Measurements from ENCODE around the gene SPTBN5.
A peak's percentile ranks its signal among the peaks of the same experiment; 100 is the strongest.

The SPTBN5 gene

DNA sequence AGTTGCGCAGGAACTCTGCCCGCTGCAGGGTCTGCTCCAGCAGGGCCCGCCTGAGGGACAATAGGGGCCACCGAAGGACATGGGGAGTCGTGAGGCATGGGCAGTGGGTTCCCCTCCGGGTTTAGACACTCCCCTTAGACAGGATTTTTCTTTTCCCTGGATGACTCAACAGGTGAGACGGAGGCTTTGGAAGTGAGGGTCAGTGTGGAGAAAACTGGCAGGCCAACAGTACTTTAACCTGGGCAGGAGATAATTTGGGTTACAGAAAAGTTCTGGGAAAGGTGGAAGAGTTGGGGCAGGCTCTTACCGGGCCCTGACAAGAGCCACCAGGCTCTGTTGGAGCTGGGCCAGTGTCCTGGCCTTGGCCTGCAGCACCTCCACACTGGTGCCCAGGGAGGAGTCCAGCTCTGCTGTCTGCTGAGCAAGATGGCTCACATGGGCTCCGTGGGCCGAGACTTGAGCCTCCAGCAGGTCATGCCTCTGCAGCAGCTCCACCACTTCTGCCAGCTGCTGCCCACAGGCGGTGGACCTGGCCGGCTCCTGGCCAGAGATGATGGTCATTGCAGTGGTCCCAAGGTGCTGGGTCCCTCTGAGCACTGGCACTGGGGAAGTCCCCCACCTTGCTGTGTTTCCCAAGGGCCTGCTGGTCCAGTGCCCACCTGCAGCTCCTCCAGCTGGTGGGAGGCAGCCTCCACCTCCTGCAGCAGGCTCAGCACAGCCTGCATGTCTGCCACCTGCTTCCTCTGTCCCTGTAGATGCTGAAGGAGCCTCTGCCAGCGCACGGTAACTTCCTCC, 11.0 kb downstream of the SPTBN5 start:
- no peak for ATAC-seq

DNA sequence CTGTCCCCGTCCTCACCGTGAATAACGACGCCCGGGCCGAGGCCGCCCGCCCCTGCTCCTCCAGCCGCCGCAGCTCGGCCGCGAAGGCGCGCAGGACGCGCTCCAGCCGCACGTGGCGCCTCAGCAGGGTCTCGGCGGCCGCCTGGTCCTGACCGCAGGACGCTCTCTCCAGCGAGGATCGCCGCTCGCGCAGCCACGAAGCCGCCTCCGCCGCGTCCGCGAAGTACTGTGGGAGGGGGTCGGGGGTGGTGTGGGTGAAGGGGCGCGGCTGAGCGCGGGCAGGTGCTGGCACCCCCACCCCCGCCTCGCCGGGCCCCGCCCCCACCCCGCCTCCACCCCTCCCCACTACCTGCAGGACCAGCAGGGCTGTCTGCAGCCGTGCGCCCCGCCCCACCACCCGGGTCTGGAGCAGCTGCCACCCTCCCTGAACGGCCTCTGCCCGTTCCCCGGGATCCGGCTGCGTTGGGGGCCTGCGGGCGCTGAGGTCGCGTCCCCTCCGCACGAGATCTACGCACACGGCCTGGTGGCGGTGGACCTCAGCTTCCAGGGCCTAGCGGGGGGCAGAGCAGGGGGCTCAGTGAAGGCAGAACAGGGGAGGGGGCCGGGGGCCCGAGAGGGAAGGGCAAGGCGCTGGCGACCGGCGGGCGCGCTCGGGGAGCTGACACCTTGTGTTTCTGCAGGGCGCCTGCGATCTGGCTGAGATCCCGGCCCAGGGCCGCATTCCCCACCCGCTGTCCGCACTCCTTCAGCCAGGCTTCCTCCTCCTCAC, 11.7 kb downstream of the SPTBN5 start:
- no peak for ATAC-seq

- no peak for ATAC-seq
Measured at GRCh38 chr15:41881550-41881919, 12.3 kb downstream of the SPTBN5 start.

DNA sequence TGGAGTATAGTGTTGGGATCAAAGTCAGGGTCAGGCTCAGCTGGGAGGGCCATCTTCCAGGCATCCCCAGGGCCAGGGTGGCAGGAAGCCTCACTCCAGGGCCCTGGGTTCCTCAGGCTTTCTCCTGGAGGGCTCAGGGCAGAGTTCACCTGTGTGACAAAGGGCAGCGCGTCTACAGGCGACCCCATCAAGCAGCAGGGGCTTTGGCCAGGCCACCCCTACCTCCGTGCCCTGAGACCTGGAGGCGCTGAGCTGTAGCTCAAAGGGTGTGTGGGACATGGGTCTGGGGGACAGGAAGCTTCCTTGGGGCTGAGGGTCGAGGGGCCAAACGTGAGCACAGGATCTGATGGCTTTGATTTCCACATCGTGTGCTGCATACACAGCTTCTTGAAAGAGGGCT, 12.8 kb downstream of the SPTBN5 start:
- ATAC-seq, result no peak

DNA sequence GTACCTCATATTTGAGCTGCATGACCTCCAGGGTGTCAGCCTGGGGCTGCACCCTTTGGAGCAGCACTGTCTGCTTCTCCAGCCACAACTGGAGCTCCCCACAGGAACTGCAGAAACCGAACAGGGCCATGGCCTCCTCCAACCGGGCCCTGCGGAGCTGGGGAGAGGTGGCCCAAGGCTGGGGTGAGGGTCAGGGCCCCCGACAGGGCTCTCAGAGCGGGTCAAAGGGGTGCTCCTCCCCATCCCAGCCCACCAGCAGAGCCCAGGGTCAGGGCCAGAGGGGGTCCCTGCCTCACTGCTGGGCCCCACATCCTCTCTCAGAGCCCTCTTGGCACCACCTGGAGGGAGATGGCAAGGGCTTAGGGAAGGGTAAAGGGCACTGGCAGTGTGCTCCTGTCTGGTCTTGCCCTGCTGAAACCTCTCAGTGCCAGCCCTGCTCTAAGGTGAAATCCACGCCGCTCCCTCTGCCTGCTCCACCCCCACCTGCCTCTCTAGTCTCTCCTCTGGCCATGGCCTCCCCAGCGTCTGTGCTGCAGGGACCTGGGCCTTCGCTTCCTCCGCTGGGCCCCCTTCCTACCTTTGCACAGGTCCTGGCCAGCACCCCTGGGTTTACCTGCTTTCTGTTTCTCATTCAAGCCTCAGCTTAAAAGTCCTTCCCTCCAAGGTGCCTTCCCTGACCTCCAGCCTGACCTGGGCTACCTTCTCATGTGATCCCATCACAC, 13.5 kb downstream of the SPTBN5 start:
- no peak for ATAC-seq

DNA sequence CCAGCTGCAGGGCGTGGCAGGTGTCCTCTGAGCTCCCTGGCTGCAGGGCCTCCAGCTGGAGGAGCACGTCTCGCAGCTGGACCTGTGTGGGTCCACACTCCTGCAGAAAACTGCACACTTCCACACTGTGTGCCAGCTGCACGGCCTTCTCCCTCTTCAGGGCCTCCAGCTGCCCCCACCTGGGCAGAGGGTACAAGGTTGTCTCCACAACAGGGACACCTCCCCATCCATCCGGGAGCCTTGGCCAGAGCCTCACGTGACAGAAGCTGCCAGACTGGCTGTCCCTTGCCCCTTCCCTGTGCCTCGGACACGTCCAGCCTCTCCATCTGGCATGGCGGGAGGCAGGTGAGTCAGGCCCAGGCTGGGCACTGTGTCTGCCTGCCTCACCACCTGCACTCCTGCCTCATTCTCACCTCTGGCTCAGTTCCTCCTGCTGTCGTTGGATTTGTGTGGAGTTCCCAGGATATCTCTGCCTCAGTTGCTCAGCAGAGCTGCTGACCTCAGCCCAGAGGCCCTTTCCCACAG, 14.5 kb downstream of the SPTBN5 start:
- no peak for ATAC-seq

DNA sequence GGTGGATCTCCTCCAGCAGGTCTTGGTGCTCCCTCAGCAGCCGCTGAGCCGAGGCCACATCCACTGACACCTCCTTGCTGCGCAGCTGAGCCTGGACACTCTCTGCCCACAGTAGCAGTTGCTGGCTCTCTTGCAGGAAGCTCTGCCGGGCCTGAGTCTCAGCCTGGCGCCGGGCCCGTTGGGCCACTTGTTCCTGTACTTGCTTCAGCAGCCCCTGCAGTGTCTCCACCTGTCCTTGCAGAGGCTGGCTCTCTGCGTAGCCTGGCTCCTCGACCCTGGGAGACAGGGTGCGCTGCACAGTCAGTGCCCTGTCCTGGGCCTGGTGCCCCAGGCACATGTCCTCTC, 15.5 kb downstream of the SPTBN5 start:
- no peak for ATAC-seq

GRCh38 chr15:41877631-41878354, 16.1 kb downstream of the SPTBN5 start:
- ATAC-seq, result no peak

- no peak for ATAC-seq
Measured at GRCh38 chr15:41876689-41877088, 17.2 kb downstream of the SPTBN5 start.

DNA sequence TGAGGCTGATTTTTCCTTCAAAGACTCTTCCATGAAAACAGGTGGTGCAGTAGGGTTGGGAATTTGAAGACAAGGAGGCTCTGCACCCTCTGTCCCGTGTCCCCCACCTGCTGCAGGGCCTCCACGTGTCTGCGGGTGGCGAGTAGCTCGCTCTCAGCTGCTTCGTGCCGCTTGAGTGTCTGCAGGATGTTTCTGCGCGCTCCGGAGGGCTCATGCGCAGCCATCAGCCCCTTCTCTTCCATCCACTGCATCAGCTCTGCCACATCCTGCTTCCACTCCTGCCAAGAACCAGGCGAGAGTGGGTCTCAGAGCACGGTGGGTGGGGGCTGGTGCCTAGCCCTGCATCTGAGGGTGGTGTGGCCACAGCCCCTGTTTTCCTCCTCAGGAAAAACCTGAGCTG, 17.8 kb downstream of the SPTBN5 start:
- ATAC-seq, result no peak

DNA sequence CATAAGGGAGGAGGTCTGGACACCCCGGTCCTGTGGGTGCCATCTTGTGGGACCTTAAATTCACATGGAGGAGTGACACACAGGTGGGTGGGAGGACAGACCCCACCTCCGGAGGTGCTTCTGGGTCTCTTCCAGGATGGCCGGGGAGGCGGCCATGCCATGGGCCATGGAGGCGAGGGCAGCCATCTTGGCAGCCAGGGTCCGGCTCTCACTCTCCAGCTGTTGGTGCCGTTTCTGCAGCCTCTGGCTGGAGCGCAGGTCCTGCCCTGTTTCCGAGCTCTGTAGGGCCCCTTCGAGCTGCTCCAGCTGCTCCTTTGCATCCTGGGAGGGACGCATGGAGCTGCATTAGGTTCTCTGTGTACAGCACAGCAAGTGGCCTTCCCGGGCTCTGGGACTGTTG, 19.1 kb downstream of the SPTBN5 start:
- no peak for ATAC-seq

GRCh38 chr15:41873711-41874110, 20.1 kb downstream of the SPTBN5 start:
- no peak for ATAC-seq

DNA sequence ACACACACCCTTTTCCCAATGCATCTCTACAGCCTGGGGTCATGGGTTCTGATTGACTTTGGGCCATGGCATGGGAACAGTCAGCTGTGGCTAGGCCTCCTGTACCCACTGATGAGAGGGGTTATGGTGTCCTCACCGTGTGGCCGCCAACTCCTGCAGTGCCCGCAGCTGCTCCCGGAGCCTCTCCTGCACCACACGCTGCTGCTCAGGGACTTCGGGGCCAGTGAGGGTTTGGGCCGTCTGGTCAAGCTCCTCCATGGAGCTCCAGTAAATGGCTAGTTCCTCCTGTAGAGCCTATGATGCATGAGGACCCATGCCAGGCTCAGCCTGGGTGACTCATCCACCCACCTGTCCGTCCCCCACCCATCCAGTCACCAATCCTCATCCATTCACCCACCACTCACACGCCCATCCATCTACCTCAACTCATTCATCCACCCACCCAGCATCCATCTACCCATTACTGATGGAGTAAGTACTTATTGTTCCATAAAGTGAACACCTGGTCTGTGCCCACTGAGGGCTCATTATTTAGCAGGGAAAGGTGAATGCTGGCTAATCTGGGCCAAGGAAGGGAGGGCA, 21.6 kb downstream of the SPTBN5 start:
- no peak for ATAC-seq

GRCh38 chr15:41871175-41871905, 22.5 kb downstream of the SPTBN5 start:
- ATAC-seq, result no peak

GRCh38 chr15:41870689-41871081, 23.2 kb downstream of the SPTBN5 start:
- ATAC-seq, result peak; percentile 88 to 96

DNA sequence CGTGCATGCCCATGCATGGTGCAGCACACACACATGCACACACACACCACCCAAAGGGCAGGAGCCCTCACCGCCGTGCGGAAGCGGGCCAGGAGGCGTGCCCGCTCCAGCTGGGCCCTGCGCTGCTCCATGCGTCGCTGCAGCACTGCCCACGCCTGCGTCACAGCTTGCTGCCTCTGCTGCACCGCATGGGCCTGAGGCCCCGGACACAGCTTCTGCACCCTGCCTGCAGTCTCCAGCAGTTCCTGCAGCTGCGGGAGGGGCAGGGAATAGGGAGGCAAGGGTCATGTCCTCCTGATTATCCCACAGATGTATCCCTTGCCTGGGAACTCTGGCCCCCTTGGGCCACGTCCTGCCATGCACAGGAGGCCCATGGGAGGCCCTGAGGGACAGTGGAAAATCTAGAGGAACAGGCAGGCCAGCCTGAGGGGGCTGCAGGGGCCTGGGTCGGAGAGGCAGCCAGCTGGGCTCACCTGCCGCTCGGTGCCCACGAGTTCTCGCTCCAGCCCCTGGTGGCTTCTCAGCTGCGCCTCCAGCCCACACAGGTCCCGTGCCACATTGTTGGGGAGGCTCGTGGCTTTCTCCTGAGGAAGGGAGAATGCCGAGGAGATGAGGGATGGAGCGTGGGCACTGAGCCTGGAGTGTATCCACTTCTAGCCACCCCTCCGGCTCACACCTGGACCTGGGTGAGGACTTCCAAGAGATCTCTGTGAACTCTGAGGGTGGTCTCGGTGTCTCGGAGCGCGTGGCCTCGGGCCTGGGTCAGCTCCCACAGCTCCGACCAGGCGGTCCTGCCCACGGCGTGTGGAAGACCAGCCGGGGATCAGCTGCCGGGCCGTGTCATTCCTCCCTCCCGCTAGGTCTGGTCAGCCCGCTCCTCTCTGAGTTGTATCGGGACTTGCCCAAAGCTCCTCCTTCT, 23.8 kb downstream of the SPTBN5 start:
- no peak for ATAC-seq

GRCh38 chr15:41868321-41868720, 25.5 kb downstream of the SPTBN5 start:
- no peak for ATAC-seq

DNA sequence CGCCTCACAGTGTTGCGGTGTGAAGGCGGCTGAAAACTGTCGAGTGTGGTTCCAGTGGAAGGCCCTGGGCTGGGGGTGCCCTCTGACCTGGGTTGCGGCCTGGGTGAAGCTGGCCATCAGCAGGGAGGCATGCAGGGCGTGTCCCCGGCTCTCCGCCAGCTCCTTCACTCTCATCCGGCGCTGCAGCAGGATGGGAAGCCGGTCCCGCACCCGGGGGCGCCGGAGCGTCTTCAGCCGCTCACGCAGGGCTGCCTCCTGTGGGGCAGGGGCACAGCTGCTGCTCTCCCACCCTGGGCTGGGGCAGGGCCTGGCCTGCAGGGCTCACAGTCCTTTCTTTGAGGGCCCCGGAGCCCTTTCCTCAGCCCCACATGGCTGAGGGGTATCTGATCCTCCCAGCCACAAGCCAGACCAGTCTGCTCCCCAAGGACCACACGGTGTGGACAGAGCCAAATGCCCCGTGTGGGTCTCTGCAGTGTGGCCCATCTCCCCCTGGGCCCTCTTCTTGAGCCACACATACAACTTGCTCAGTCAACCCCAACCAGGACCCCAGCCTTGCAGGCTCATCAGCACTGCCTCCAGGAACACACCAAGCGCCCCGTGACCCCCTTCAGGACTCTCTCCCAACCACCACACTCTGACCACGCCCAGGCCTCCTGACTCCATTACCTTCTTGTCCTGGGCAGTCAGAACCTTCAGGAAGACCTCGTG, 26.8 kb downstream of the SPTBN5 start:
- ATAC-seq, result no peak

DNA sequence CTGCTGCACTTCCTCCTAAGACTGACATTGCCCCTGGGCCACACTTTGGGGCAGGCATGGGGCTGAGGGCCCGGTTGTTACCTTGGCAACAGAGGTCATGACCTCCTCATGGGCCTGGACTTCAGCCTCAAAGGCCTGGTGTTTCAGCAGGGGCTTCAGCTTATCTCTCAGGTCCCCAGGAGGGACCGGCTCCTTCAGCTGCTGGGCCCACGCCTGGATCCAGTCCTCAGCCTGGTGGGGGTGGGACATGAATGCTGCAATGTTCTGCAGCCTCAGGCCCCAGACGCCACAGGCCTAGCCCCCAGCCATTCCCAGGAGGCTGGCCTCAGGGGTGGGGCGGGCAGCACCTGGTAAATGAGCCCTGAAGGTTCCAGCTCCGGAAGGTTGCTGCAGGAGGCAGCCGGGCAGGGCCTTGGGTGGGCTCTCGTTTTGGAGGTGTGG, 27.6 kb downstream of the SPTBN5 start:
- no peak for ATAC-seq
